Dedifferentiated amniotic fluid mesenchymal stem cell (primary cell): Measurements from ENCODE around the gene XG.

ENCODE experiments used
- DNase-seq: peaks from one replicate; pipeline ENCODE4 v3.0.0-alpha.2; 2016; ENCODE audit errors: extremely low spot score

The XG gene

GRCh38 chrX:2819345-2820135, 67.7 kb downstream of the XG start:
- no peak for DNase-seq

GRCh38 chrX:2820136-2820771, 68.4 kb downstream of the XG start:
- no peak for DNase-seq

GRCh38 chrX:2823795-2824386, 72.1 kb downstream of the XG start:
- DNase-seq: no peak

DNA sequence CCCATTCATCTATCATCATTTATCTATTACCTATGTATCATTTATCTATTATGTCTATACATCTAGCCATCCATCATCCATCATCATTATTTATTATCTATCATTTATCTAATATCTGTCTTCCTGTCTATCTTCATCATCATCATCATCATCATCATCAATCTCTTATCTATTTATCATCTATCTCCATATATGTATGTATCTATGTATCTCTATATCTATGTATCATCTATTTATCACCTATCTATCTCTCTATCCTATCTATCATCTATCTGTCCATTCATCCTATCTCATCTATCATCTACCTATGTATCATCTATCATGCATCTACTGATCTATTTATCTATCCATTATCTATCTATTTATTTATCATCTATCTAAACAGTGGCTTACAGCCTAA, 73.0 kb downstream of the XG start:
- no peak for DNase-seq

GRCh38 chrX:2828344-2828958, 76.6 kb downstream of the XG start, which contains the start of gene GYG2:
Gene GYG2 (plus strand): TSS chrX:2828930. CDS start chrX:2830189, 1,259 bp downstream.
- no peak for DNase-seq

DNA sequence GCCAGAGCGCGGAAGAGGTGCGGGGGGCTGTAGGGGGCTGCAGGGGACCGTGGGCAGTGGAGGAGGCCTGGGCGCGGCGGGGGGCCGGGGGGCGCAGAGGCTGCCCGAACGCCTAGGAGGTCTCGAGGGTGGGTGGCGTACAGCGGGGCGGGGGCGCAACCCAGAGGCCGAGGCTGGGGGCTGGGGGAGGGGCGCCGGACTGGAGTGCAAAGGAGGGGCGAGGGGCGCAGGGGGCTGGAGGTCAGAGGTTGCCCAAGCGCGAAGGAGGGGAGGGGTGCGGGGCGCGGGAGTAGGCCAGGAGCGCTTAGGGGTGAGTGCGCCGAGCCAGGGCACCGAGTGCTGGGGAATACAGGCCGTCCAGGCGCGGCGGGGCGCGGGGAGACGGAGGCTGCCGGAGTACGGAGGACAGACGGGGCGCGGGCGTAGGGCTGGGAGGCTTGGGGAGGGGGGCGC, 77.1 kb downstream of the XG start:
- no peak for DNase-seq

DNA sequence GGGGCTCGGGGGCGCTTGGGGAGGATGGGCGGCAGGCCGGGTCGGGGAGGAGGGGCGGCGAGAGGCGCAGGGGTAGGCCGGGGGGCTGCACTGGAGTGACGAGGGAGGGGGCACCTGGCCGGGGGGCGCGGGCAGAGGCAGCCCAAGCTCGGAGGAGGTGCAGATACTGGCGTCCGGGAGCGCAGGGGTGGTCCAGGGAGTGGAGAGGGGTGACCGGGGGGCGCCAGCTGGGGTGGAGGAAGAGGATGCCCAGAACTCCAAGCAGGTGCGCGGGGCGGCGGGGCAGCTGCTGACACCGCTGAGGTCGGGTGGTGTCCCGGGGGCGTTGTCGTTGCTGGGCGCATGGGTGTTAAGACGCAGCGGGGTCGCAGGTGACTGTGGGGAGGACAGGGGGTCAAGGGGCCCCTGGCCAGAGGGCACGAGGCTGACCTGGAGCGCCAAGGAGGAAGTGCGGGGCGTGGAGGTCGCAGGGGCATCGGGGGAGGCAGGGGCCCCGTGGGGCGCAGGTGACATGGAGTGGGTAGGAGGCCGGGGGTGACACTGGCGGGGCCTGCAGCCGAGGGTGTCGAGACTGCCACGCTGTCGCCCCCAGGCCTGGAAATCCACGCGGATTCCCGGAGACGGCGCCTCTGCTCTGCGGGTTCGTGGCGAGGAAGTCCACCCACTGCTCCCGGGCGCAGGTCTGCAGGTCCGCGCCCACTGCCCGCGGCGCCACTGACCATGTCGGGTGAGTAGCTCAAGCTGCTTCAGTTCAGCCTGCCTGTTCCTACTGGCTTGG, 77.8 kb downstream of the XG start:
- DNase-seq: no peak

- DNase-seq: no peak
These were observed 79.8 kb downstream of the XG start for GRCh38 chrX:2831471-2832228.

DNA sequence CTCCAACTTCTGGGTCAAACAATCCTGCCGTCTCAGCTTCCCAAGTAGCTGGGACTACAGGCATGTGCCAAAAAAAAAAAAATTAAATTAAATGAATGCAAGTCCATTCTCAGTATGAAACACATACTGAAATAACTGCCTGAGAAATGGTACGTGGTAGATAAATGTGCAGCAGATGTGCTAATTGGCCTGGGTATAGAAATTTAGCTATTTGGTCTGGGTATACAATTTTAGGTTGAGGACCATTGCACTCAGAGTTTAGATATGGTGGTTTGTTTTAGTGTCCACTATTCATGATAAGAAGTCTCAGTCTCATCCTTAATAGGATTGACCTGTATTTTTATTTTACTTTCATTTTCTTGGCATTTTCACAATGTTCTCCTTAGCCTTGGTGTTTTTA, 86.1 kb downstream of the XG start:
- DNase-seq: no peak

- no peak for DNase-seq
These were observed 89.1 kb downstream of the XG start for GRCh38 chrX:2840961-2841360.

- DNase-seq: no peak
These were observed 89.7 kb downstream of the XG start for GRCh38 chrX:2841537-2841936.

DNA sequence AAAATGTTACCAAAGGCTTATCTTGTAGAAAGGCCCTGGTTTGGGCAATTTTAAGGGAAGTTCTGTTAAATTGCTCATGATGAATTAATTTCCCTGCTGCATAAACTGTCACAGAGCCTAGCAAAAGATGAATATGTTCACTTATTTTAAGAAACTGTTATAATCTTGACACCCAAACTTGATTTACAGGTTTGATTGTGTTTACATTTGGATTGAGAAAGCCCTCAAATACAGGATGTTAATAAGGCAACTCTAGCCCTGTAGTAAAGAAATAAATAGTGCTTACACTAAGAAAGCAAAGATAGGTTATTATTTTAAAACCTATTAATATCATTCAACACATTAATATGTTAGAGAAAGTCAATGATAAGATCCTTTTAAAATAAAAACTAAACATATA, 95.2 kb downstream of the XG start:
- no peak for DNase-seq

GRCh38 chrX:2848871-2849301, 97.0 kb downstream of the XG start:
- peak; percentile 61 for DNase-seq

- DNase-seq: no peak
These were observed 103.1 kb downstream of the XG start for GRCh38 chrX:2854918-2855317.

- no peak for DNase-seq
These were observed 103.9 kb downstream of the XG start for GRCh38 chrX:2855761-2856160.

GRCh38 chrX:2857566-2857965, 105.7 kb downstream of the XG start:
- DNase-seq: no peak

DNA sequence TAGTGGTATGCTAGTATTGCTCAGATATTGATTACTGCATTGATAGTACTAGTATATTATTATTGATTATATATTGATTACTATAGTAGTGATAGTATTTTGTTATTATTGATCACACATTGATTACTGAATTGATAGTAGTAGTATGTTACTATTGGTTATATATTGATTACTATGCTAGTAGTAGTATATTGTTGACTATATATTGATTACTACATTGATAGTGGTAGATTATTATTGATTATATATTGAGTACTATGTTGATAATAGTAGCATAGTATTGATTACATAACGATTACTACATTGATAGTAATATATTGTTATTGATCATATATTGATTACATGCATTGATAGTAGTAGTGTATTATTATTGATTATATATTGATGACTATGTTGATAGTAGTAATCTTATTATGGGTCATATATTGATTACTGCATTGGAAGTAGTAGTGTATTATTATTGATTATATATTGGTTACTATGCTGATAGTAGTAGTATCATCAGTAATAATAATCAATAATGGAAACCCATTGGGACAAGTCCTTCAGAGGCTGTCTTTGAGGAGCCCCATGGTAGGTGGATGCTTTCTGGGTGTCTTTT, 107.5 kb downstream of the XG start:
- DNase-seq: no peak

- DNase-seq: no peak
These were observed 110.6 kb downstream of the XG start for GRCh38 chrX:2862404-2862803.

DNA sequence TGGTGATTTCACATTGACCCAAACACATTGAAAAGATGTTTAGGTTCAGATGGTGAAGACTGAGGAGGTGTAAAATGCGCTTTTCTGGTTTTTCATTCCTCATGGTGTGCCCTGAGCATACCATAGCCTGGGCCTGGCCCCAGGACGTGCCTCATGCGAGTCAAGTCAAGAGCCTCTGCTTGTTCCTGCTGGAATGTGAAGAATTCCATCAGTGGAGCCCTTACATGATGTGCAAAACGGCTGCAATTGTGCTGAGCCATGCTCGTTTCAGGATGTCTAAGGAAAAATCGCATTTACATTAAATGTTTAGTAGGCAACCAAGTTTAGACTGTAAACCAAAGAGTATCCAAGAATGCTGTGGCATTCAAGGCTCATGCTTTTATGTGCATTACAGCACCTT, 111.8 kb downstream of the XG start:
- peak; percentile 19 for DNase-seq
